LNCaP clone FGC (cell line): Measurements from ENCODE around the gene GON7.

Experiments
- DNase-seq: peaks from one replicate; pipeline ENCODE4 v3.0.0-alpha.2; 2011; ENCODE audit warnings: low read depth
- H3K4me3 ChIP-seq: 2 replicates; pipeline ENCODE4 v1.5.1; 2011; ENCODE audit warnings: mild to moderate bottlenecking, low read depth, low read length, control low read depth
- CTCF ChIP-seq: IDR thresholded peaks from 2 replicates; pipeline ENCODE4 v1.5.1; 2012; ENCODE audit warnings: mild to moderate bottlenecking; ENCODE audit not compliant: control insufficient read depth, insufficient read depth; ENCODE audit errors: extremely low read depth

GON7 gene

GRCh38 chr14:93200553-93200952, 6.3 kb downstream of the GON7 start:
- TF ChIP-seq CTCF, result no peak
- H3K4me3 ChIP-seq, result no peak overlapping the region
- no peak for DNase-seq

DNA sequence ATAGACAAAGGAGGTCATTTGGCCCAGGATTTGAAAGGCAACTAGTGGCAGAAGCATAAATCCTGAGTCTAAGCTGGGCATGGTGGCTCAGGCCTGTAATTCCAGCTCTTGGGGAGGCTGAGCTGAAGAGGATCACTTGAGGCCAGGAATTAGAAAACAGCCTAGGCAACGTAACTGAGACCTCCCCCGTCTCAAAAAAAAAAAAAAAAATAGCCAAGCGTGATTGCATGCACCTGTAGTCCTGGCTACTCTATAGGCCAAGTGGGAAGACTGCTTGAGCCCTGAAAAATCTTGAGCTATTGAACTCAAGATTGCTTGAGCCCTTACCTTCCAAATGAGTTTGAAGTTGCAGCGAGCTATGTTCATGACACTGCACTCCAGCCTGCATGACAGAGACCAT, 7.8 kb downstream of the GON7 start:
- TF ChIP-seq CTCF, result no peak
- no peak overlapping the region for H3K4me3 ChIP-seq
- no peak for DNase-seq

- H3K4me3 ChIP-seq, result no peak overlapping the region
- no peak for DNase-seq
- no peak for TF ChIP-seq CTCF
Measured at GRCh38 chr14:93195316-93195999, 11.4 kb downstream of the GON7 start.

DNA sequence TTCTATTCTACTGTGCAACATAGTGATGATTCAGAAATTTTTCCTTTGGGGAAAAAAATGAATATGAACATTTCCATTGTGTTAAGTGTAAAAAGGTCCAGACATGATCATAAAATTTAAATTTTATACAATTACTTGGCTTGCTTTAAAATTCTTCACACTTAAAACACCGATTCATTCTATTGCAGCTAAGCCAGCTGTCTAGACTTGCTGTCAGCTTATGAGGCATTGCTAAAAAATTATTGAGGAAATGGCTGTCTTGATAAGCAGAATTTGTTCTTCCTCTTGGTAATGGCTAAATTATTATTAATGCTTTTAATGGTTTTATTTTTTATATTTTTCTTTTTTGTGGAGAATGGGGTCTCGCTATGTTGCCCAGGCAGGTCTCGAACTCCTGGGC, 19.9 kb downstream of the GON7 start:
- no peak for TF ChIP-seq CTCF
- H3K4me3 ChIP-seq, result no peak overlapping the region
- no peak for DNase-seq

DNA sequence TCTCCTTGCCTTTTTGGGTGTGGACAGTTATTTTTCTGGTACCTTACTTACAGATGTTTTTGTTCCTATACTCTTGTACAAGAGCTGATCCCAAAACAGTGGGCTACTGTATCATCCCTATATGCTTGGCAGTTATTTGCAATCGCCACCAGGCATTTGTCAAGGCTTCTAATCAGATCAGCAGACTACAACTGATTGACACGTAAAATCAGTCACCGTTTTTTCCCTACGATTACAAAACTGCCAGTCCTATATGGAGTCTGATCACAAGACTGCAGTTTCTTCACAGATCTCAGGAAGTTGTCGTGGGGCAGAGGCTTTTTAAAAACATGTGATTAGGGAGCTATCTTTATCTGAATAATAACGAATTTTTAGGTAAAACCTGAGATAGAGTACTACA, 20.4 kb downstream of the GON7 start:
- no peak for DNase-seq
- no peak for TF ChIP-seq CTCF
- H3K4me3 ChIP-seq, result peak overlapping the region; percentile 97

GRCh38 chr14:93185349-93185720, 21.5 kb downstream of the GON7 start:
- no peak for DNase-seq
- peak overlapping the region; percentile 97 for H3K4me3 ChIP-seq
- TF ChIP-seq CTCF, result no peak
